Fibroblast of skin of abdomen (primary cell): ENCODE results near the gene MRPL14.

ENCODE experiments used
- DNase-seq: peaks from one replicate; pipeline ENCODE4 v3.0.0-alpha.2; 2013

MRPL14 gene

GRCh38 chr6:44122801-44123200, 4.5 kb downstream of the MRPL14 start:
- DNase-seq, result peak; percentile 42

GRCh38 chr6:44120692-44121443, 6.4 kb downstream of the MRPL14 start:
- DNase-seq, result no peak

GRCh38 chr6:44119704-44120262, 7.5 kb downstream of the MRPL14 start:
- DNase-seq, result no peak

- DNase-seq, result no peak
These were observed 9.7 kb downstream of the MRPL14 start for GRCh38 chr6:44117397-44118128.

- peak; percentile 86 for DNase-seq
These were observed 10.4 kb downstream of the MRPL14 start for GRCh38 chr6:44116641-44117382.

- peak; percentile 29 for DNase-seq
These were observed 11.4 kb downstream of the MRPL14 start for GRCh38 chr6:44115866-44116265.

GRCh38 chr6:44113414-44113813, 13.8 kb downstream of the MRPL14 start:
- DNase-seq, result no peak

- no peak for DNase-seq
These were observed 15.5 kb downstream of the MRPL14 start for GRCh38 chr6:44111434-44112417.

GRCh38 chr6:44110966-44111365, 16.3 kb downstream of the MRPL14 start:
- DNase-seq, result no peak

- no peak for DNase-seq
These were observed 17.1 kb downstream of the MRPL14 start for GRCh38 chr6:44110005-44110676.

GRCh38 chr6:44109212-44109611, 18.0 kb downstream of the MRPL14 start:
- no peak for DNase-seq

- no peak for DNase-seq
These were observed 18.8 kb downstream of the MRPL14 start for GRCh38 chr6:44108471-44108870.

GRCh38 chr6:44107017-44107416, 20.2 kb downstream of the MRPL14 start:
- no peak for DNase-seq

- DNase-seq, result no peak
These were observed 21.1 kb downstream of the MRPL14 start for GRCh38 chr6:44105993-44106740.

- DNase-seq, result no peak
These were observed 22.1 kb downstream of the MRPL14 start for GRCh38 chr6:44105146-44105545.

- no peak for DNase-seq
These were observed 22.7 kb downstream of the MRPL14 start for GRCh38 chr6:44104481-44105021.

- no peak for DNase-seq
These were observed 24.7 kb downstream of the MRPL14 start for GRCh38 chr6:44102527-44102926.

GRCh38 chr6:44101832-44102231, 25.4 kb downstream of the MRPL14 start:
- no peak for DNase-seq

- no peak for DNase-seq
These were observed 27.1 kb downstream of the MRPL14 start for GRCh38 chr6:44100088-44100550.

GRCh38 chr6:44099192-44099591, 28.1 kb downstream of the MRPL14 start:
- no peak for DNase-seq
